Left renal pelvis (tissue), 4 donors: ENCODE measurements around the gene LYPD6B. TPM values are rescaled to one million over a fixed set of nuclear protein-coding genes. Genes with fewer than 3 reads are reported as not detected.

Experiments
- DNase-seq, 4 donors: peaks; one replicate each; pipeline ENCODE4 v3.0.0-alpha.2; 2013; ENCODE audit warnings: low read depth in 4 of 4, low spot score in 3 of 4
- polyA plus RNA-seq, 4 donors: library from polyadenylated mRNA; unstranded; fragments of 120-200 nt; gene quantifications; one replicate each; pipeline ENCODE4 v1.2.1, GENCODE V29; 2013; ENCODE audit not compliant: insufficient read length in 4 of 4

Gene LYPD6B
- polyA plus RNA-seq, 4 donors, result 0.52 to 35.7 (median 31.3) TPM

GRCh38 chr2:149152469-149152953 is 114.0 kb downstream of the LYPD6B start:
- no peak for DNase-seq

- no peak for DNase-seq
Observed at GRCh38 chr2:149155196-149155969, 116.9 kb downstream of the LYPD6B start.

- no peak for DNase-seq
Observed at GRCh38 chr2:149155988-149156387, 117.5 kb downstream of the LYPD6B start.

GRCh38 chr2:149156971-149157740 is 118.7 kb downstream of the LYPD6B start:
- DNase-seq, result no peak

- no peak for DNase-seq
Observed at GRCh38 chr2:149158957-149159356, 120.5 kb downstream of the LYPD6B start.

GRCh38 chr2:149160195-149160594 is 121.7 kb downstream of the LYPD6B start:
- no peak for DNase-seq

GRCh38 chr2:149160701-149161217 is 122.3 kb downstream of the LYPD6B start:
- DNase-seq, result no peak

- no peak for DNase-seq
Observed at GRCh38 chr2:149161481-149162225, 123.2 kb downstream of the LYPD6B start.

- DNase-seq, result no peak
Observed at GRCh38 chr2:149164296-149164695, 125.8 kb downstream of the LYPD6B start.

GRCh38 chr2:149164827-149165226 is 126.3 kb downstream of the LYPD6B start:
- no peak for DNase-seq

GRCh38 chr2:149167001-149167780 is 128.7 kb downstream of the LYPD6B start:
- DNase-seq, result no peak

GRCh38 chr2:149167941-149168340 is 129.4 kb downstream of the LYPD6B start:
- DNase-seq, result no peak

GRCh38 chr2:149169656-149170055 is 131.2 kb downstream of the LYPD6B start:
- DNase-seq, result no peak

GRCh38 chr2:149170156-149170555 is 131.7 kb downstream of the LYPD6B start:
- DNase-seq, result no peak

GRCh38 chr2:149170911-149171310 is 132.4 kb downstream of the LYPD6B start:
- DNase-seq, result no peak

- no peak for DNase-seq
Observed at GRCh38 chr2:149173220-149173619, 134.7 kb downstream of the LYPD6B start.

GRCh38 chr2:149175956-149176355 is 137.5 kb downstream of the LYPD6B start:
- DNase-seq, result no peak

- no peak for DNase-seq
Observed at GRCh38 chr2:149178612-149179011, 140.1 kb downstream of the LYPD6B start.

GRCh38 chr2:149180226-149180875 is 141.9 kb downstream of the LYPD6B start:
- DNase-seq, result no peak

GRCh38 chr2:149183187-149183586 is 144.7 kb downstream of the LYPD6B start:
- DNase-seq, result no peak
